HG02623 (cell line): ENCODE data around the gene CES4A.
"Not testable (repeated sequence)": the region's sequence is repeated elsewhere in the genome, so short reads cannot be mapped to it uniquely, and the experiment has no call there.

Experiments
- ATAC-seq: cut with Tn5 transposase; IDR thresholded peaks from one replicate; pipeline ENCODE4 v1.9.1; 2021; ENCODE audit warnings: moderate library complexity; ENCODE audit not compliant: unreplicated experiment

CES4A gene

DNA sequence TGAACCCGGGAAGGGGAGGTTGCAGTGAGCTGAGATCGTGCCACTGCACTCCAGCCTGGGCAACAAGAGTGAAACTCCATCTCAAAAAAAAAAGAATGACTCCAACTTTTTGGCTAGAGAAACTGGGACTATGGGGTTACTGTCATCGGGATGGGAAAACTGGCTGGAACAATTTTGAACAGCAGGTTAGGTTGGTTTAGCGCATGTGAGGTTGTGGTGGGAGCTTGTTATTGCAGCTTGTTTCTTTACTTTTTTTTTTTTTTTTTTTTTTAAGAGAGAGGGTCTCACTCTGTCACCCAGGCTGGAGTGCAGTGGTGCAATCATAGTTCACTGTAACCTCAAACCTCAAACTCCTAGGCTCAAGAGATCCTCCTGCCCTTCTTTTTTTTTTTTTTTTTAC, 53.1 kb downstream of the CES4A start:
- ATAC-seq: not testable (repeated sequence)

DNA sequence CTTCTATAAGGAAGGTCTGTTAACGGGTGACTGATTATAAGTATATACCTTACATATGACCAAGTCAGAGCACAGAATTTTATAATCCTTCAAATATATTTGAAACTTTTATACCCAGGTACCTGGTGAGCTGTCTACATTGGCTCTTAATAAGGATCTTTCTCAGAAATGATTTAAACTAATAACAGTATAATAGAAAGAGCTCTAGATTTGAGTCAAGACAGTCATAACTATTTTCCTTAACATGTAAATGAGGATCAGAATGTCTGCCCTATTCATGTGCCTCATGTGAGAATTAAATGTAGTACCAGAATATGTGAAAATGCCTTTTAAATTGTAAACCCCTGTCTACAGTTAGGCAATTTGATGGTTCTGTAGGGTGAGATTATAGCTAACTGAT, 55.0 kb downstream of the CES4A start:
- ATAC-seq: no peak

DNA sequence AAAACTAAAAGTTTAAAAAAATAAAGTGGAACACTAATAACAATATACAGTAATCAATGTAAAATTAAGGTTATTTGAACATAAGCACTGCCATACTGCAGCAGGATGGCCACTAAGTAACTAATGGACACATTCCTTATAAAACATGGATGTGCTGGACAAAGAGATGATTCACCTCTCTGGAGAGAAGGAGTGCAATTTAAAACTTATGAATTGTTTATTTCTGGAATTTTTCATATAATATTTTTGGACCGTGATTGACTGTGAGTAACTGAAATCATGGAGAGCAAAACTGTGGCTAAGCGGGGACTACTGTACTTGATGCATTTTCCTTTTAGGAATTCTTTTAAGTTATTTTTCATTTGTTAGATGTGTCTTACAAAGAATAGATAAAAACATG, 62.4 kb downstream of the CES4A start:
- no peak for ATAC-seq

DNA sequence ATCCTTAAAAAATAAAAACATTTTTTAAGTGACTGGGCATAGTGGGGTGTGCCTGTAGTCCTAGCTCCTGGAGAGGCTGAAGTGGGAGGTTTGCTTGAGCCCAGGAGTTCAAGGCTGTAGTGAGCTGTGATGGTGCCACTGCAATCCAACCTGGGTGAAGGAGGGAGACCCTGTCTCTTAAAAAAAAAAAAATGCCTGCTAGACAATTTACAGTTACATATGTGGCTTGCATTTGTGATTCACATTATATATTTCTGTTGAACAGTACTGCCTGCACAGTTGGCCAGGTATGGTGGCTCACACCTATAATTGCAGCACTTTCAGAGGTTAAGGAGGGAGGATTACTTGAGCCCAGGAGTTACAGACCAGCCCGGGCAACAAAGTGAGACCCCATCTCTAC, 64.0 kb downstream of the CES4A start:
- no peak for ATAC-seq

DNA sequence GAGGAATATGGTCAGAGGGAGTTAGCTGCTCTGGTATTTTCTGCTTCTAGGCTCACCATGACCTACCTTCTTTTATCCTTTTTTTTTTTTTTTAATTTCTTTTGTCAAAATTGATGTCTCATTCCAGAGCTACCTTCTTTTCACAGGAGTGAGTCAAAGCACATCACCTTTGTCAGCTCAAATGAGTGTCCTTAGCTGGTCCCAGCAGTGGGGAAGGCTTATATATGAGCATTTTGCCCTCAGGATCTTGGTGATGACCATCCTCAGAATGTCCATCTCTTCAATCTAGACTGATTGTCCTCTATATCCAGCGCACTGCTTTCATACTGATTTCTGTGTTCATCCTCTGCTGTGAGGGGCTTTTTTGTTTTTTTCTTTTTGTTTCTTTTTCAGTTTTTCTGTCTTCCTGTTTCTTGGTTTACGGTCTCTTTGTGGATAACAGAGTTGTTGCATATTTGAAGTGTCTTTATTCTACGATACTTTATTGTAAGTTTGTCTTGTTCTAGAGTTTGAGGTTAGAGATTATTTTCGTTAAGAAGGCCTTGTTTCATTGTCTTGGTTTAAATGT, 65.5 kb downstream of the CES4A start:
- no peak for ATAC-seq

DNA sequence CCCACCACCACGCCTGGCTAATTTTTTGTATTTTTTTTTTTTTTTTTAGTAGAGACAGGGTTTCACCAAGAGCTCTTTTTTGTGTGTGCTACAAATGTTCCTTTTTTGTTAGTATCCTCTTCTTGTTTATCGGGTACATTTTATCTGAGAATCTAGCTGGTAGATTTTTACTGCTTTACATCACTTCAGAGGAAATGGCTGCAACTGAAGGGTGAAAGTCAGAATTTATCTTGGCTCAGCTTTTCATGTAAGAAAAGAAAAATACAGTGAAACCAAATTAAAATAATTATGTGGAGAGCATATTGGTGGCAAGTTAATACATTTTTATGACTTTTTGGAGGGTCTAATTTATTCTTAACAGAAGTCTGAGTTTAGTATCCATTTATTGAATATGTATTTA, 66.5 kb downstream of the CES4A start:
- ATAC-seq: no peak

DNA sequence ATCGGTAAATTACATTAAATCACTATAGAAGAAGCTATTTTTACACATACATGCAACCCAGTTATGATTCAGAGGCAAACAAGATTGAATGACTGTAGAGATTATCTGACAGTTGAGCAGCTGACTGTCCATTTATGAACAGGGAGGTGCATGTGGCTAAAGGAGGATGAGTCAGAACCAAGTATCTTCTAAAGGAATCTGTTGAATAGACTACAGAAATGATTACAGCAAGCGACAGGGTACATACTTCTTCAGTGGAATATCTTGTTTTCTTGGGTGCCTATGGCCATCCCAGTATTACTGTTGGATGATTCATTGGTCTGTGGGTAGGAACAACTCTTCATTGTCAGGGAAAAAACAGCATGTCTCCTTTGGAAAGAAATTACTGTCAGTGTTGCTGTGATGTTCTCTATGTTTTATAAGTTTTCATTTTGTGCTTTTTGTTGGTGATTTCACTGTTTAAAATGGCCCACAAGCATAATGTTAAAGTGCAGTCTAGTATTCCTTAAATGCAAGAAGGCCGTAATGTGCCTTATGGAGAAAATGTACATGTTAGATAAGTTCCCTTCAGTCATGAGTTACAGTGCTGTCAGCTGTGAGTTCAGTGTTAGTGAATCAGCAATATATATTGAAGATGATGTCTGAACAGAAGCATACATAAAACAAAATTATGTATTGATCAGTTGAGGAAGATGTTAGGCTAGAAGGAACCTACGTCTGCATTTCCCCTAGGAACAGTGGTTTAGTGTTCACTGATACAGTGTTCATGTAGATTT, 67.5 kb downstream of the CES4A start:
- ATAC-seq: no peak
